ENCODE results near the gene HLA-DMB.
"Not testable (repeated sequence)": the region's sequence is repeated elsewhere in the genome, so short reads cannot be mapped to it uniquely, and the experiment has no call there.

HLA-DMB gene

DNA sequence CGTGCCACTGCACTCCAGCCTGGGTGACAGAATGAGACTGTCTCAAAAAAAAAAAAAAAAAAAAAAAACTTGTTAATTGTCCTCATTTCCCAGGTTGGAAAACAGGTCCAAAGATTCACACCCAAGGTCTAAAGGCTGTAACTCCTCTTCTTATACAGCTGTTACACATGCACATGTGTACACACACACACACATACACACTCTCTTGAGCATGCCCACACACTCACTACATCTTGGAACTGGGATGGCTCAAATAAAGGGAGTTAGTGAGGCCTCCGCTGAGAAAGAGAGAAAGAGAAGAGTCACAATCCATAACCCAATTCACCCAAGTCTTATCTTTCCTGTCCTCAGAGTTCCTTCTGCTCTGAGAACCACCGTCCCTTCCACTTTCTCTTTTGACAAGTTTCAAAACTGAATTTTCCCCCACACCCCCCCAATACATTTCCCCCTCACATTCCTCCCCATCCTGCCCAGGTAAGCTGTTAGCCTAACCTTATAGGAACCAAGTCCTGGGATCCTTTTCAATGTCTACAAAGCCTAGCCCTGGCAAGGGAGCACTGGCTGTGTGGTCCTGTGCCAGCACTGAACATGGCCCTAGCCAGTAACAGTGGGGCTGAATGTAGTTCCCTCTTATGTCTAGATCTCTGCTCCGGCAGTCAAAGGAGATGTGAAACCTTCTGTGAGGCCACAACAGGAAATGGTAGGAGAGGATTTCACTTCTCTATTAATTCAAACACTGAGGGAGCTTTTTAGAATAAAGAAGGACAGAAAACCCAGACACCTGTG, 3.2 kb upstream of the HLA-DMB start:
- H3K27me3 ChIP-seq (ENCODE audit: insufficient read depth, low read depth, severe bottlenecking): no peaks in the 10 kb centered on the region
- no peak for DNase-seq
- no peak overlapping the region for H3K27ac ChIP-seq
- H3K36me3 ChIP-seq: no peaks in the 10 kb centered on the region
- no peak for TF ChIP-seq CTCF (IDR thresholded peaks at IDR 0.05; ENCODE audit: low read depth, low read length)
- H3K4me3 ChIP-seq (ENCODE audit: low read depth, low read length): no peak overlapping the region
- H3K9me3 ChIP-seq (ENCODE audit: severe bottlenecking): no peaks in the 10 kb centered on the region

GRCh38 chr6:32942555-32943123, 1.8 kb upstream of the HLA-DMB start:
- not testable (repeated sequence) for H3K36me3 ChIP-seq; H3K9me3 ChIP-seq (ENCODE audit: severe bottlenecking); H3K4me3 ChIP-seq (ENCODE audit: low read depth, low read length); DNase-seq; H3K27me3 ChIP-seq (ENCODE audit: insufficient read depth, low read depth, severe bottlenecking); H3K27ac ChIP-seq

GRCh38 chr6:32941214-32941768, 463 bp upstream of the HLA-DMB start:
- Histone ChIP-seq H3K36me3 (no peaks in the 10 kb centered on the region), H3K27me3 (ENCODE audit: insufficient read depth, low read depth, severe bottlenecking) (no peaks in the 10 kb centered on the region), H3K4me3 (ENCODE audit: low read depth, low read length) (peak overlapping the region; percentile 57), H3K9me3 (ENCODE audit: severe bottlenecking) (no peaks in the 10 kb centered on the region), H3K27ac (peak overlapping the region; percentile 4; the same call in 1 of the 2 replicates)
- DNase-seq: peak; percentile 25
- TF ChIP-seq CTCF (IDR thresholded peaks at IDR 0.05; ENCODE audit: low read depth, low read length): no peak

DNA sequence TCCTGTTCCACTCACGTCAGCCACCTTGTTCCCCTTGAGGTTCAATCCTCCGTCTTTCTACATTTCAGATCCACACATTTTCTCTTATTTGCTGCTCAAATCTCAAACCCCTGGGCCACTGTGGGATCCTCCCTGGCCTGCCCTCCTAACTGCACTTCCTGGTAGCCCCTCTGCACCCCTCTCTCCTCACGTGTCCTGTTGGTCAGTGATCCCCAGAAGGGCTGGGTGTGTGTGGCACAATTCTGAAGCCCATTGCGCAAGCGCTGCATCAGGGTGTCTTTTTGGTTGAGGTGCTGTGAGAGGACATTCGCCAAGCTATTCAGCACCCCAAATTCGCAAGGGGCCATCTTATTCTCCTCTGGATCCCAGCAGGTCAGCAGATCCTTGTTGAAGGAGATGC, 2.3 kb downstream of the HLA-DMB start:
- Histone ChIP-seq H3K4me3 (ENCODE audit: low read depth, low read length) (no peak overlapping the region), H3K36me3 (no peaks in the 10 kb centered on the region), H3K27me3 (ENCODE audit: insufficient read depth, low read depth, severe bottlenecking) (no peaks in the 10 kb centered on the region), H3K9me3 (ENCODE audit: severe bottlenecking) (no peaks in the 10 kb centered on the region), H3K27ac (no peak overlapping the region)
- no peak for TF ChIP-seq CTCF (IDR thresholded peaks at IDR 0.05; ENCODE audit: low read depth, low read length)
- DNase-seq: no peak

DNA sequence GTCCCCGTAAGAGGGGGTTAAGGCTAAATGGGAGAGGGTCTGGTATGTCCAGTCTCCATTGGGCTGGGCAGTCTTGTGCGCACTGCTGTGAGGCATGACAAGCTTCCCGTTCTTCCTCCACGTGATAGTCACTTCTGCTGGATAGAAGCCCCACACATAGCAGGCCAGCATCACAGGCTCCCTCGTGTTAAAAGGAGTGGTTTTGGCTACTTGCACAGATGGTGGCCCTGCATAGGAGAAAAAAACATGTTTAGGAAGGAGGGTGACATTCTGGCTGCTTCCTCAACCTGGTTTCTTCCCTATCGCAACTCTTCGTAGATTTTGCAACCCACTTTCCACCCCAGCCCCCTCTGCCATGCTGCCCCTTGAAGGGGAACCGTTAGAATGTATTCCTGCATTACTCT, 3.6 kb downstream of the HLA-DMB start:
- Histone ChIP-seq H3K9me3 (ENCODE audit: severe bottlenecking) (no peaks in the 10 kb centered on the region), H3K27me3 (ENCODE audit: insufficient read depth, low read depth, severe bottlenecking) (no peaks in the 10 kb centered on the region), H3K36me3 (no peaks in the 10 kb centered on the region), H3K4me3 (ENCODE audit: low read depth, low read length) (no peak overlapping the region), H3K27ac (no peak overlapping the region)
- TF ChIP-seq CTCF (IDR thresholded peaks at IDR 0.05; ENCODE audit: low read depth, low read length): no peak
- no peak for DNase-seq

GRCh38 chr6:32936239-32937152, 4.3 kb downstream of the HLA-DMB start:
- no peaks in the 10 kb centered on the region for H3K9me3 ChIP-seq (ENCODE audit: severe bottlenecking)
- TF ChIP-seq CTCF (IDR thresholded peaks at IDR 0.05; ENCODE audit: low read depth, low read length): no peak
- H3K4me3 ChIP-seq (ENCODE audit: low read depth, low read length): no peak overlapping the region
- DNase-seq: no peak
- no peaks in the 10 kb centered on the region for H3K36me3 ChIP-seq
- H3K27ac ChIP-seq: no peak overlapping the region
- no peaks in the 10 kb centered on the region for H3K27me3 ChIP-seq (ENCODE audit: insufficient read depth, low read depth, severe bottlenecking)

Data from WERI-Rb-1 (cell line).